WTC11 (cell line): Measurements from ENCODE around the gene OSBP2. TPM values are rescaled to one million over a fixed set of nuclear protein-coding genes. Genes with fewer than 3 reads are reported as not detected.

ENCODE experiments used
- ATAC-seq: fragments of 200-7000 bp; cut with Tn5 transposase; 2 replicates; pipeline ENCODE4 v1.10.0; 2021; ENCODE audit warnings: mild to moderate bottlenecking, moderate library complexity
- CTCF ChIA-PET: fragments of 300-600 bp; sonication (Branson Sonifier 250); formaldehyde crosslinking; loops from one replicate; lab custom pipeline; 2021; ENCODE audit warnings: antibody characterized with exemption; lab: Charles Lee
- POLR2A ChIA-PET: fragments of 350-600 bp; sonication (Branson Sonifier 250); formaldehyde crosslinking; loops from one replicate; lab custom pipeline; 2021; ENCODE audit warnings: antibody characterized with exemption; lab: Charles Lee
- DNase-seq: peaks from one replicate; pipeline ENCODE4 v3.0.0; 2021; ENCODE audit warnings: low spot score
- H3K27ac Mint-ChIP-seq: 2 replicates; pipeline ENCODE4 v1.8.0; 2021; ENCODE audit warnings: mixed read lengths
- H3K27me3 Mint-ChIP-seq: 2 replicates; pipeline ENCODE4 v1.8.0; 2021; ENCODE audit warnings: low read depth, mild to moderate bottlenecking, moderate library complexity, mixed read lengths
- H3K36me3 Mint-ChIP-seq: 2 replicates; pipeline ENCODE4 v1.8.0; 2021; ENCODE audit warnings: mixed read lengths
- H3K4me1 Mint-ChIP-seq: 2 replicates; pipeline ENCODE4 v1.8.0; 2022; ENCODE audit warnings: mixed read lengths
- H3K4me3 Mint-ChIP-seq: 2 replicates; pipeline ENCODE4 v1.8.0; 2021; ENCODE audit warnings: mild to moderate bottlenecking, moderate library complexity, mixed read lengths
- H3K9me3 Mint-ChIP-seq: 2 replicates; pipeline ENCODE4 v1.8.0; 2021; ENCODE audit warnings: mixed read lengths
- ESRRA ChIP-seq: sonication (generic); formaldehyde crosslinking; IDR thresholded peaks from 2 replicates; pipeline ENCODE4 v1.8.1; 2022; ENCODE audit warnings: mild to moderate bottlenecking, missing genetic modification reagents, borderline replicate concordance
- ETV6 ChIP-seq: sonication (generic); formaldehyde crosslinking; IDR thresholded peaks from 2 replicates; pipeline ENCODE4 v1.8.1; 2022; ENCODE audit warnings: mild to moderate bottlenecking, missing genetic modification reagents
- HMGA2 ChIP-seq: fragments of 250-450 bp; sonication (Bioruptor Pico); IDR thresholded peaks from 2 replicates; pipeline ENCODE4 v1.4.0; 2021; ENCODE audit warnings: mild to moderate bottlenecking, moderate library complexity
- IRF2 ChIP-seq: sonication (generic); formaldehyde crosslinking; IDR thresholded peaks from 2 replicates; pipeline ENCODE4 v1.8.0; 2022; ENCODE audit warnings: low read depth, missing genetic modification reagents, borderline replicate concordance
- NFE2L1 ChIP-seq: sonication (generic); formaldehyde crosslinking; IDR thresholded peaks from 2 replicates; pipeline ENCODE4 v1.8.1; 2023; ENCODE audit warnings: missing genetic modification reagents
- NFYB ChIP-seq: sonication (generic); formaldehyde crosslinking; conservative IDR thresholded peaks from 2 replicates; pipeline ENCODE4 v1.8.0; 2022; ENCODE audit warnings: low read depth, missing genetic modification reagents
- TEAD4 ChIP-seq: sonication (generic); formaldehyde crosslinking; IDR thresholded peaks from 2 replicates; pipeline ENCODE4 v1.8.0; 2022; ENCODE audit warnings: mild to moderate bottlenecking, missing genetic modification reagents
- TP53 ChIP-seq: sonication (generic); formaldehyde crosslinking; IDR thresholded peaks from 2 replicates; pipeline ENCODE4 v1.8.1; 2023; ENCODE audit warnings: mild to moderate bottlenecking, missing genetic modification reagents
- ZBTB21 ChIP-seq: sonication (generic); formaldehyde crosslinking; IDR thresholded peaks from 2 replicates; pipeline ENCODE4 v1.8.1; 2023; ENCODE audit warnings: mild to moderate bottlenecking, missing genetic modification reagents, borderline replicate concordance
- total RNA-seq: library from RNA; stranded (reverse); gene quantifications from 3 replicates; pipeline ENCODE4 v1.2.3, GENCODE V29; 2021
- TF ChIP-seq, protein P1 (sequence below): sonication (generic); formaldehyde crosslinking; IDR thresholded peaks from 2 replicates; pipeline ENCODE4 v1.8.0; 2023; ENCODE audit warnings: missing genetic modification reagents, mild to moderate bottlenecking, borderline replicate concordance
- TF ChIP-seq, protein P2 (sequence below): sonication (generic); formaldehyde crosslinking; IDR thresholded peaks from 2 replicates; pipeline ENCODE4 v1.8.1; 2023; ENCODE audit warnings: mild to moderate bottlenecking, missing genetic modification reagents, moderate library complexity
- TF ChIP-seq, protein P3 (sequence below): fragments of 250-450 bp; sonication (Bioruptor Pico); IDR thresholded peaks from 2 replicates; pipeline ENCODE4 v1.9.0; 2021; ENCODE audit warnings: mild to moderate bottlenecking
- TF ChIP-seq, protein P4 (sequence below): sonication (generic); formaldehyde crosslinking; conservative IDR thresholded peaks from 2 replicates; pipeline ENCODE4 v1.8.1; 2022; ENCODE audit warnings: mild to moderate bottlenecking, missing genetic modification reagents
- TF ChIP-seq, protein P5 (sequence below): sonication (generic); formaldehyde crosslinking; conservative IDR thresholded peaks from 2 replicates; pipeline ENCODE4 v1.8.1; 2023; ENCODE audit warnings: mild to moderate bottlenecking, low read depth, missing genetic modification reagents, moderate library complexity
- TF ChIP-seq, protein P6 (sequence below): sonication (generic); formaldehyde crosslinking; IDR thresholded peaks from 2 replicates; pipeline ENCODE4 v1.8.1; 2022; ENCODE audit warnings: low read depth, missing genetic modification reagents, borderline replicate concordance

Gene OSBP2
- total RNA-seq, 1 experiment from 2014 or later = 4.1 TPM

DNA sequence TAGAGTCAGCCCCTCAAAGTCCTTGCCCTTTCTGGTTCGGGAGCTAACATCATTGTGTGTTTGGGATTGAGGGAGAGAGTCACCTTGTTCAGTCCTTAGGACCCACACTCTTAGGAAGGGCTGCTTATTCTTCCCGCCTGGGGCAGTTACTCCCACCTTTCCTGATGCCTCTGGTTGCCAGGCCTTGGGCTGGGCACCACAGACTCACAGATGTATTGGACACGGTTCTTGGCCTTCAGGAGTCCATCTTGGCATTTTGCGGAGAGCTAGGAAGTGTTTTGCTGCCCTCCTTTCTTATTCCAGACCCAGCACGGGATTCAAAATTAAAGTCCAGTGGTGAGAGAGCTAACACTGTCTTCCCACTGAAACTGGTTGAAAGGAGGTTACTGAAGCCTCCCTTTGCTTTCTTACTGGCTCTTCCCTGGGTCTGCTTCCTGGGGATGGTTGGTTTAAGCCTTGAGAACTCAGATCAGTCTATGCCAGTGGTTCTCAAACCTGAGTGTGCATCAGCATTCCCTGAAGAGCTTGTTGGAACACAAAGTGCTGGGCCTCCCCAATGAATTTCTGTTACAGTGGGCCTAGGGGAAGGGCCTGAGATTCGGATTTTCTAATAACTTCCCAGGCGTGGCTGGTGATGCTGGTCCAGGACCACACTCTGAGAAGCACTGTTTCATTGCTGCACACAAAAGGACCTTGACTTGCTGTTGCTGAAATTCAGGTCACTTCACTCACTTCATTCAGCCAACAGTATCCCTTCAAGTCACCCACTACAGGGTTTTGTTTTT is 1.4 kb downstream of the OSBP2 start (continued):
- TF ChIP-seq, protein P1, sequence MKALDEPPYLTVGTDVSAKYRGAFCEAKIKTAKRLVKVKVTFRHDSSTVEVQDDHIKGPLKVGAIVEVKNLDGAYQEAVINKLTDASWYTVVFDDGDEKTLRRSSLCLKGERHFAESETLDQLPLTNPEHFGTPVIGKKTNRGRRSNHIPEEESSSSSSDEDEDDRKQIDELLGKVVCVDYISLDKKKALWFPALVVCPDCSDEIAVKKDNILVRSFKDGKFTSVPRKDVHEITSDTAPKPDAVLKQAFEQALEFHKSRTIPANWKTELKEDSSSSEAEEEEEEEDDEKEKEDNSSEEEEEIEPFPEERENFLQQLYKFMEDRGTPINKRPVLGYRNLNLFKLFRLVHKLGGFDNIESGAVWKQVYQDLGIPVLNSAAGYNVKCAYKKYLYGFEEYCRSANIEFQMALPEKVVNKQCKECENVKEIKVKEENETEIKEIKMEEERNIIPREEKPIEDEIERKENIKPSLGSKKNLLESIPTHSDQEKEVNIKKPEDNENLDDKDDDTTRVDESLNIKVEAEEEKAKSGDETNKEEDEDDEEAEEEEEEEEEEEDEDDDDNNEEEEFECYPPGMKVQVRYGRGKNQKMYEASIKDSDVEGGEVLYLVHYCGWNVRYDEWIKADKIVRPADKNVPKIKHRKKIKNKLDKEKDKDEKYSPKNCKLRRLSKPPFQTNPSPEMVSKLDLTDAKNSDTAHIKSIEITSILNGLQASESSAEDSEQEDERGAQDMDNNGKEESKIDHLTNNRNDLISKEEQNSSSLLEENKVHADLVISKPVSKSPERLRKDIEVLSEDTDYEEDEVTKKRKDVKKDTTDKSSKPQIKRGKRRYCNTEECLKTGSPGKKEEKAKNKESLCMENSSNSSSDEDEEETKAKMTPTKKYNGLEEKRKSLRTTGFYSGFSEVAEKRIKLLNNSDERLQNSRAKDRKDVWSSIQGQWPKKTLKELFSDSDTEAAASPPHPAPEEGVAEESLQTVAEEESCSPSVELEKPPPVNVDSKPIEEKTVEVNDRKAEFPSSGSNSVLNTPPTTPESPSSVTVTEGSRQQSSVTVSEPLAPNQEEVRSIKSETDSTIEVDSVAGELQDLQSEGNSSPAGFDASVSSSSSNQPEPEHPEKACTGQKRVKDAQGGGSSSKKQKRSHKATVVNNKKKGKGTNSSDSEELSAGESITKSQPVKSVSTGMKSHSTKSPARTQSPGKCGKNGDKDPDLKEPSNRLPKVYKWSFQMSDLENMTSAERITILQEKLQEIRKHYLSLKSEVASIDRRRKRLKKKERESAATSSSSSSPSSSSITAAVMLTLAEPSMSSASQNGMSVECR = no peak
- TF ChIP-seq, protein P2, sequence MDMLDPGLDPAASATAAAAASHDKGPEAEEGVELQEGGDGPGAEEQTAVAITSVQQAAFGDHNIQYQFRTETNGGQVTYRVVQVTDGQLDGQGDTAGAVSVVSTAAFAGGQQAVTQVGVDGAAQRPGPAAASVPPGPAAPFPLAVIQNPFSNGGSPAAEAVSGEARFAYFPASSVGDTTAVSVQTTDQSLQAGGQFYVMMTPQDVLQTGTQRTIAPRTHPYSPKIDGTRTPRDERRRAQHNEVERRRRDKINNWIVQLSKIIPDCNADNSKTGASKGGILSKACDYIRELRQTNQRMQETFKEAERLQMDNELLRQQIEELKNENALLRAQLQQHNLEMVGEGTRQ (CRISPR knock-in tag) = no peak
- TF ChIP-seq, all 79 proteins: peak for 0

DNA sequence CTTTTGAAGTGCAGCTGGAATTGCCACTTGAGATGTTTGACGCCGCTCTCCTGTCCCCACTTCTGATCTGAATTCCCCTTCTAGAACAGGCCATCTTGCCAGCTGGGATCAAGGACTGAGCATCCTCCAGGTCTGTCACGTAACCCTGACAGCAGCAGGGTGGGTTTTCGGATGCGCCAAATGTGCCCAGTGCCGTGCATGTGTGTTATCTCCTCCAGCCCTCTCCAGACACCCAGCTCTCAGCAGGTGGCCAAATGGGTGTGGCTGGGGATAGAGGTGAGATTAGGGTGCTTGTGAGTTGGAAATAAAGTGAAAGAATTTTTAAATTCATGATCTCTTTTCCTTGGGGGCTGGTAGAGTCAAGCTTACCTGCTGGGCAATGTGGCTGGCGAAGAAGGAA is 3.3 kb downstream of the OSBP2 start:
- POLR2A ChIA-PET = no interaction called here
- H3K27ac Mint-ChIP-seq = no peak overlapping the region
- DNase-seq = no peak
- CTCF ChIA-PET = interaction anchor here (1.5 kb wide), 1 partner anchor 63 kb away, joined by 3 read pairs; no protein-coding TSS in a partner anchor
- no peak for ATAC-seq
- peaks cover 12% of the 10 kb centered on the region for H3K4me1 Mint-ChIP-seq
- no peaks in the 10 kb centered on the region for H3K9me3 Mint-ChIP-seq
- no peaks in the 10 kb centered on the region for H3K36me3 Mint-ChIP-seq
- no peak overlapping the region for H3K4me3 Mint-ChIP-seq
- TF ChIP-seq IRF2 (no peak), TP53 (CRISPR knock-in tag) (no peak), NFYB (CRISPR knock-in tag) (no peak), NFE2L1 (CRISPR knock-in tag) (no peak), HMGA2 (CRISPR knock-in tag) (no peak), ESRRA (CRISPR knock-in tag) (no peak), ZBTB21 (CRISPR knock-in tag) (no peak), ETV6 (CRISPR knock-in tag) (no peak), TEAD4 (no peak)
- TF ChIP-seq, protein P3, sequence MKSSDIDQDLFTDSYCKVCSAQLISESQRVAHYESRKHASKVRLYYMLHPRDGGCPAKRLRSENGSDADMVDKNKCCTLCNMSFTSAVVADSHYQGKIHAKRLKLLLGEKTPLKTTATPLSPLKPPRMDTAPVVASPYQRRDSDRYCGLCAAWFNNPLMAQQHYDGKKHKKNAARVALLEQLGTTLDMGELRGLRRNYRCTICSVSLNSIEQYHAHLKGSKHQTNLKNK (CRISPR knock-in tag) = no peak
- TF ChIP-seq, protein P4, sequence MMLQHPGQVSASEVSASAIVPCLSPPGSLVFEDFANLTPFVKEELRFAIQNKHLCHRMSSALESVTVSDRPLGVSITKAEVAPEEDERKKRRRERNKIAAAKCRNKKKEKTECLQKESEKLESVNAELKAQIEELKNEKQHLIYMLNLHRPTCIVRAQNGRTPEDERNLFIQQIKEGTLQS = no peak
- TF ChIP-seq, protein P5, sequence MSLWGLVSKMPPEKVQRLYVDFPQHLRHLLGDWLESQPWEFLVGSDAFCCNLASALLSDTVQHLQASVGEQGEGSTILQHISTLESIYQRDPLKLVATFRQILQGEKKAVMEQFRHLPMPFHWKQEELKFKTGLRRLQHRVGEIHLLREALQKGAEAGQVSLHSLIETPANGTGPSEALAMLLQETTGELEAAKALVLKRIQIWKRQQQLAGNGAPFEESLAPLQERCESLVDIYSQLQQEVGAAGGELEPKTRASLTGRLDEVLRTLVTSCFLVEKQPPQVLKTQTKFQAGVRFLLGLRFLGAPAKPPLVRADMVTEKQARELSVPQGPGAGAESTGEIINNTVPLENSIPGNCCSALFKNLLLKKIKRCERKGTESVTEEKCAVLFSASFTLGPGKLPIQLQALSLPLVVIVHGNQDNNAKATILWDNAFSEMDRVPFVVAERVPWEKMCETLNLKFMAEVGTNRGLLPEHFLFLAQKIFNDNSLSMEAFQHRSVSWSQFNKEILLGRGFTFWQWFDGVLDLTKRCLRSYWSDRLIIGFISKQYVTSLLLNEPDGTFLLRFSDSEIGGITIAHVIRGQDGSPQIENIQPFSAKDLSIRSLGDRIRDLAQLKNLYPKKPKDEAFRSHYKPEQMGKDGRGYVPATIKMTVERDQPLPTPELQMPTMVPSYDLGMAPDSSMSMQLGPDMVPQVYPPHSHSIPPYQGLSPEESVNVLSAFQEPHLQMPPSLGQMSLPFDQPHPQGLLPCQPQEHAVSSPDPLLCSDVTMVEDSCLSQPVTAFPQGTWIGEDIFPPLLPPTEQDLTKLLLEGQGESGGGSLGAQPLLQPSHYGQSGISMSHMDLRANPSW (CRISPR knock-in tag) = no peak
- TF ChIP-seq, protein P6, sequence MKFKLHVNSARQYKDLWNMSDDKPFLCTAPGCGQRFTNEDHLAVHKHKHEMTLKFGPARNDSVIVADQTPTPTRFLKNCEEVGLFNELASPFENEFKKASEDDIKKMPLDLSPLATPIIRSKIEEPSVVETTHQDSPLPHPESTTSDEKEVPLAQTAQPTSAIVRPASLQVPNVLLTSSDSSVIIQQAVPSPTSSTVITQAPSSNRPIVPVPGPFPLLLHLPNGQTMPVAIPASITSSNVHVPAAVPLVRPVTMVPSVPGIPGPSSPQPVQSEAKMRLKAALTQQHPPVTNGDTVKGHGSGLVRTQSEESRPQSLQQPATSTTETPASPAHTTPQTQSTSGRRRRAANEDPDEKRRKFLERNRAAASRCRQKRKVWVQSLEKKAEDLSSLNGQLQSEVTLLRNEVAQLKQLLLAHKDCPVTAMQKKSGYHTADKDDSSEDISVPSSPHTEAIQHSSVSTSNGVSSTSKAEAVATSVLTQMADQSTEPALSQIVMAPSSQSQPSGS (CRISPR knock-in tag) = no peak
- peaks cover 27% of the 10 kb centered on the region for H3K27me3 Mint-ChIP-seq
